HG03045 (cell line): ENCODE measurements around the gene FMNL2.

Source experiments
- ATAC-seq: cut with Tn5 transposase; IDR thresholded peaks from one replicate; pipeline ENCODE4 v1.9.1; 2021; ENCODE audit warnings: mild to moderate bottlenecking, moderate library complexity; ENCODE audit not compliant: unreplicated experiment

FMNL2 gene

DNA sequence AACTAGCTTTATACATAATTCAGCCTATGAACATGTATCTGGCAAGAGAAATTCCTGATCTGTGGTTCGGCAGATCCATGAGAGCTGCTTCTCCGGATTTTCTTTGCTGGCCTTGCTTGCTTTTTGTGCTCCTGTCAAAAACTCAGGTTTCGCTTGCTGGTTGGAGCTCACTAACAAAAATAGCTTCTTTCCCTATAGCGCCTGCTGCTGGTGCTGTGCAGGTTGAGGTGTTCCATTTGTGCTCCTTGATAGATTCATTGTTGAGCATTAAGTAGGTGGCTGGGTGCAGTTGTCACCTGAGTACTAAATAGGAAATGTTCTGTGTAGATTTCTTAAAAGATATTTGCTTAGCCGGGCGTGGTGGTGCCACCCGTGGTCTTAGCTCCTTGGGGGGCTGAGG is 234.2 kb downstream of the FMNL2 start:
- ATAC-seq, result no peak

DNA sequence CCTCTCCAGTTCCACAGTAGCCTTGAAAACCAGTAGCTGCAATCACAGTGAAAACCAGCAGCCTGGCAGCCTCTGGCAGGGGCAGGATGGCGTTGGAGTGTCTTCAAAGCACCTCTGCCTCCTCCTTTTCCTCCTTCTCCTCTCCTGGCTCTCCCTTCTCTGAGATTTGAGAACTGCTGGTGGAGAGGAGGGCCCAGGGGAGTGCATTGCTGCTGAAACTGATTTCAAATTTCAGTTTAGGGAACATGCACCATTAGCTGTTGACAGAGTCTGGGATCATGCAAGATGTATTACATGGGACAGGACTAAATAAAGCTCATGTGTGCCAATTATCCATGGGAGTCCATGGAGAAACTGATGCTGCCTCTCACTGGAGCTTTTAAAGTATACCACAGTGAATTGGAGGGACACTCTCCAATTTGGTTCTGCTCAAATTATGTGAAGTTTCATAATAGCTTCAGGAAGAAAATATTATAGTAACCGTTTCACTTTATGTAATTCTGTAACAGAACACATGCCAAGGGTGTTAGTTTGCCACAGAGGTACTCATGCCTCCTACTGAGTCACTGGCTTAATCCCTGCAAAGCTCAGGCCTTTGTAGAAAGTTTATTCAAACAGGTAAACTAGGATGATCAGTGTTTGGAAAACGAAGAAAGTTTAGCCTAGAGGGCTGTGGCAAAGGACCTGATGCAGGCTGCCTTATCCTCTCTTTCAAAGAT is 236.2 kb downstream of the FMNL2 start:
- no peak for ATAC-seq

GRCh38 chr2:152572031-152572430 is 237.1 kb downstream of the FMNL2 start:
- ATAC-seq, result no peak

- ATAC-seq, result peak; percentile 92
These were observed 238.2 kb downstream of the FMNL2 start for GRCh38 chr2:152573168-152573567.

DNA sequence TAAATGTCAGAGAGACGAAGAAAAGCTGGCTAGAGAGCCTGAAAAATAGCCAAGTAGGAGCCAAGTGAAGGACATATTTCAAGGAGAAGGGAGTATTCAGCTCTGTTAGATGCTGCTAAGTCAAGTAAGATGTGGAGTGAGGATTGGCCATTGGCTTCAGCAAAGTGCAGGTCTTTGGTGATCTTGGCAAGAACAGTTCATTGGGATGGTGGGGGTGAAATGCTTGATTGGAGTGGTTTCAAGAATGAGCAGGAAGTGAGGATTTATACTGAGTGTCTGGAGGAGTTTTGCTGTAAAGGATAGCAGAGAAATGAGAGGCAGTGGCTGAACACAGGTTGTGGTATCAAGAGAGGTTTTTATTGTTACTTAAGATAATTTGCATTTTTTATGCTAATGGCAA is 242.6 kb downstream of the FMNL2 start:
- ATAC-seq, result no peak

DNA sequence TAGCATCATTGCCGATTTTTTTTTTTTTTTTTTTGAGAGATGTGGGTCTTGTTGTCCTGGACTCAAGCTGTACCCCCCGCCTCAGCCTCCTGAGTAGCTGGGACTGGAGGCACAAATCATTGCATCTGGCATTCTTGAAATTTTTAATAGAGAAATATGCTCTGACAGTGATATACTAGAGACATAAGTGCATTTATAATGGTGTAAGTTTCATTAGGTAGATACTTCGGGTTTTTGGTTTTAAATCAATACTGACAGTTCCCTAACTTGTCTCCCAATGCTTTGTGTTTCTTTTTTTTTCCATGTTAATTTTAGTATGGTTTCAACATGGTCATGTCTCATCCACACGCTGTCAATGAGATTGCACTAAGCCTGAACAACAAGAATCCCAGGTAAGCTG is 243.6 kb downstream of the FMNL2 start:
- ATAC-seq, result no peak

DNA sequence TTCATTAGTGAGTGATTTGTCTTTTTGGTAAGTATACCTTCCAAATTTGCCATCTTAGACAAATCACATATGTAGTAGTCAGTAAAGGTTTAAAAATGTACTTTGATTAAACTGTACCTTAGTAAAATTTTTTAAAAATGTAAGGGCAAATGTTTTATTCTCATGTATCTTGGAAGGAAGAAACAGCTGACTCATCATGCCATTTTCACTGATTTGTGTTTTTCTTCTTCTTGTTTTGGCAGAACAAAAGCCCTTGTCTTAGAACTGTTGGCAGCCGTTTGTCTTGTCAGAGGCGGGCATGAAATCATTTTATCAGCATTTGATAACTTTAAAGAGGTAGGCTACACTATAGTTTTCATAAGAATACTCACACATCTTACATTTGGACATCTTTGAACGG is 245.7 kb downstream of the FMNL2 start:
- no peak for ATAC-seq

- no peak for ATAC-seq
These were observed 246.4 kb downstream of the FMNL2 start for GRCh38 chr2:152581360-152581759.

DNA sequence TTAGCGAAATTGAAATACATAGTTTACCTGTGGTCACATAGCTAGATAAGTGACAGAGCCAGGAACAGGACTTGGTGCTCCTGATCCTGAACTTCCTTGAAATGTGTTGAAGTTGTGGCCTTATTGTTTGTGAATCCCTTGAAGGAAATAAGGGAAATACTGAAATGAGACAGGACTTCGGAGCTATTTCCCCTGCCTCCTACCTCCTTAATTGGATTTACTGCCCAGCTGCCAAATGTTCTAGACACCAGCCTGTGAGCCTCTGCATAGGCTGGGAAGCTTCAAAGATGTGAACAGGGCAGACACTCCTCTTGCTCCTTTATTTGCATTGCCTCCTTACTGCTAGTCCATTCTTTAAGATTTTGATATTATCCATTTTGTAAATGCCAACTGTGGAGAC is 247.1 kb downstream of the FMNL2 start:
- no peak for ATAC-seq

DNA sequence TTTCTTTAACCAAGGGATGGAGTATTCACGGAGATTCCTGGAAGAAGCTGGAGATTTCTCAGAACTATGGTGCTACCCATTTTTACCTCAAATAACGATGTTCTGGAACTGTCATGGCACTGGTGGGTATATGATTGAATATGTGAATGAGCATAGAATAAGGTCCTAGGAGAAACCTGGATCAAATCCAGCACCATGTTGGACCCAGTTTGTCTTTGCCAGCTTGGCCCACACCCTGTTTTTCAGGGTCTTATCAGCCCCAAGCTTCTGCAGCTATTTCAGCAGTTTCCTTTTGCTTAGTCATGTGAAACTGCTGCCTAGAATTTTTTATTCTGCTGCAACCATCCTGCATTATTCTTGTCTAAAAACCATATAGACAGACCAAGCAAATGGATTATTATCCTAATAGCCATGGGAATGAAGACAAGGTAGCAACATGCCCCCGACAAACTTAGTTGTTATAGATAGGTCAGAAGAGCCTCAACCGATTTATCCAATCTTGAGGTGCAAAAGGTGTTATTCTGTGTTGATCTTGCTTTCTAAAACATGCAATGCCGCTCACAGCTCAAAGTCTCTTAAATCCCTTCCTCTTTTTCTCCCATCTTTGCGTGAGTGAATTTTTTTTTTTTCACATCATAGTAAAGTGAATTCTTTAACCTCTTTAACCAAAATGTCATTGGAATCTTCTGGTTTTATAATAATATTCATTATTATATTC is 248.7 kb downstream of the FMNL2 start:
- ATAC-seq, result no peak

GRCh38 chr2:152584301-152584700 is 249.3 kb downstream of the FMNL2 start:
- no peak for ATAC-seq

GRCh38 chr2:152585830-152586484 is 251.0 kb downstream of the FMNL2 start:
- no peak for ATAC-seq

DNA sequence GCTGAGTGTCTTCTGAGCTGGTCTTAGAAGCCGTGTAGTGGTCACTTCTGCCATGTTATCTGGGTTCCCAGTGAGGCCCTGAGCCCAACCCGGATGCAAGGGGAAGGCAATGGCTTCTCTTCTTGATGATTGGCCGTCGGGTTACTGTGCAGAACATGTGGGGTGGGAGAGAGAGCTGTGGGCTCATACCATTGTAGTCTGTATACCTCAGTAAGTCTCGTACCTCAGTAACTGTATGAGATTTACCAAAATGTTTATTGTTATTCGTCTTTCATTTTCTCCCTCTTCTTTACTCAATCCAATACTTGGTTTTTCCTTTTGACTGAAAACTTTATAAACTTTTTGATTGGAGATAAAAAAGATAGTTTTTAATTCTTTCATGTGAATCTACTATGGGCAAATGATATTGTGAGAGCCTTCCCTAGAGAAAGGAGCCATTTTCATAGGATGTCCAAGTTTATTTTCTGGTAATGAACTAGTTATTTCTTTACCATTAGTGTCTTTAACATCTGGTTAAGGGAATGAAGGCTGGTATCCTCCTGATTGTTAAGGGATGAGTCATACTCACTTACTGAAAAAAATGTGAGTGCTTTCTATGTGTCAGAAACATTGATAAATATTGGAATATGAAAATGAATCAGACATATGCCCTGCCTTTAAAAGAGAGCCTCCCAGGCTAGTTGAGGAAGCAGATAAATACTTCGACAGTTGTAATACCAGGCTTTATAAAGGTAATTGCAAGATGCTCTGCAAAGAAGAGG is 252.4 kb downstream of the FMNL2 start:
- ATAC-seq, result no peak

DNA sequence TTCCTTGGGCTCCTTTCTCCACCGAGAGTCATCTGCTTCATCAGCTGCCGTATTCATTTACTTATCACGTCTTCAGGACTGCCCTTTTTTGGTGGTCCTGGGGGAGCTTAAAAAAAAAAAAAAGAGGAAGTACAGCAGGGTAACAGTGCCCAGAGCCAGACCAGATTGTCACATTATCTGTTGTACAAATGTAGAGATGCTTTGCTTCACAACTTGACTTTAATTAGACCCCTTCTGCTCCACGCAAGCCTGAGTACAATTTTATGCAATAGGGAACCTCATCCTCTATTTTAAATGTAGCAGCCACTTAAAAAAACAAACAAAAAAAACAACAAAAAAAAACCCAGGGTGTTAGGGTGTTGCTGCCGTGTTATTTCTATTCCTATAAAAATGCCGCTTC is 254.0 kb downstream of the FMNL2 start:
- no peak for ATAC-seq

DNA sequence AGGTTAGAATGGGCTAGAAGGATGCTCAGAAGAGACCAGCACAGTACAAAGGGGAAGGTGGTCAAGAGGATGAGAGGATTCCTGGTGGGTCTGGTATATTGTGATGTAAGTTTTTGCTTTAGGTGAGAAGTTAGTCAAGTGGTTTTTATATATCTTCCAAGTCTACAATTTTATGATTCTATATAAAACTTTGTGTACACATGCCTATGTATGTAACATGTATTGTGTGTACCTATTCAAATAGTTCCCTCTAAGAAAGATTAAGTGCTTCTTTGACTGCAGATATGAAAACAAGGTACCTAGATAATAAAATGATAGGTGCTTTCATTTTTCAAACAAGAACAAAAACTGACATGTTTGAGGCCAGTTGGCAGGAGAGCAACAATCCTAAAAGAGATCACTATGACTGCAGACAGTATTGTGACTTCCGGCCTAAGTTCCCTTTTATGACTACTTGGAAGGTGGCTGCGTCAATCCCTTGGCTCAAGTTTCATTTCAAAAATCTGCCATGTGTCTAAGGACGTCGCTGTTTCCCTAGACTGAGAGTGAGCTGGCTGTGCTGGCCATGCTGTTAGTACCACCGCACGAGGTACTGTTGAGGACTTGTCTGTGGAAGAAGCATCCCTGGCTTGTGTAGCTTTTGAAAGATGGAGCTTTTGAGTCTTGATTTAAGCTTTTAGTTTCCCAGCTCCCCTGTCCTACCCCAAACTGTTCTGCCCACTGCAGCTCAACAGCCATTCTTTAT is 259.2 kb downstream of the FMNL2 start:
- peak; percentile 78 for ATAC-seq

GRCh38 chr2:152594792-152595191 is 259.8 kb downstream of the FMNL2 start:
- ATAC-seq, result no peak

- ATAC-seq, result no peak
These were observed 264.2 kb downstream of the FMNL2 start for GRCh38 chr2:152598975-152599759.

DNA sequence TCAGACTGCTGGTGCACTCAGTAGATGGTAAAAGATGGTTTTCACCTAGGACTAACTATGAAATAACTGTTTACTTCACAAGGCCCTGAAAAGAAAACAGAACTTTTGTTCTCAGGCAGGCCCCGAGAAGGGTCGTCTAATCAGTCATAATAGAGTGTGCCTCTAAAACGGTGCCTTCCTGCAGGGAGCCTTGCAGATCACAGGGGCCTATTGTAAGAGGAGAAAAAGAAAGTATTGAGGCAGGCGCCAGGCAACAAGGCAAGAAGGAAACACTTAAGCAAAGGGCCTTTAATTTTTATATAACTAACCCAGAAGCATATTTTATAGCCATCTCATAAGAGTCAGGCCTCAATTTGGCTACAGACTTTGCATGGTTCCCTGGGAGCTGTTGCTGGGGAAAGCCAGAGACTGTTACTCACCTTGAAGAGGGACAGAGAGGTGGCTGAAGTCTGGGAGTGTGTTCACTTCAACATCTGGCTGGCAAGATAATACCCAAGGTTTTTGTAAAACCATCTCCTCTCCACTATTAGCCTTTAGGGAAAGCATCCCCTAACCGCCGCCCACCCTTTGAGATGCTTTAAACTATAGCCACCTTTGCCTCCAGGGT is 265.2 kb downstream of the FMNL2 start:
- no peak for ATAC-seq

DNA sequence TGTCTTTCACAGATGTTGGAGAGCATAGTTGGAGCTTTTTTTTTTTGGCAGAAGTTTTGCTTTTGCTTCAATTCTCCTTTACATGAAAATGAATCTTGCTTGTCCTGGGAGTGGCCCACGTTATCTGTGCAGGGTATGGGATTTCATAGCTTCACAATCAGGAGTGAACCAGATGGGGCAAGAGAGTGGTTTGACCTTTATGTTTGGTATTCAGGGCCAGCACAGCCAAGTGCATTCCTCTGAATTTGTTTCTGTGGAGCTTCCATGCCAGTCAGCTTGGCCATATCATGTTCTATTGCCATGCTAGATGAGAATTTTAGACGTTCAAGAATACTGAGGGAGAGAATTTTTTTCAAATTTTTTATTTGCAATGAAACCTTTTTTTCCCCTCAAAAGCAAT is 265.7 kb downstream of the FMNL2 start:
- ATAC-seq, result no peak
